ENCODE results near the gene AGBL1. TPM values are rescaled to one million over a fixed set of nuclear protein-coding genes. Genes with fewer than 3 reads are reported as not detected.

Gene AGBL1
- total and polyA plus RNA-seq, 2 donors (not counting 1 experiment from before 2014, with no cell fraction given), result not detected

DNA sequence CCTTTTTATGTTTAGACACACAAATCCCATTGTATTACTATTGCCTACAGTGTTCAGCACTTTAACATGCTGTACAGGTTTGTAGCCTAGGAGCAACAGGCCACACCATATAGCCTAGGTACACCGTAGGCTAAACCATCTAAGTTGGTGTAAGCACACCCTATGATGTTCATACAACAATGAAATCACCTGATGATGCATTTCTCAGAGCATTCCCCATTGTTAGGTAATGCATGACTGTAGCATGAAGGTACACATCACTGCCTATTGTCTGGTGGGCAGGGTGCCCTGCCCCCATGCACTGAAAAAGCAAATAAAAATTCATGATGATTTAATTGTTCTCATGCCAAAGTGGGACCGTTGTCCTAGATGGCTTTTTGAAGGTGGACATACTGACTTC lies 183.6 kb downstream of the AGBL1 start:
- ChIA-PET POLR2A (no interaction called here), CTCF (no interaction called here)
- H3K27ac ChIP-seq (ENCODE audit: low read length in 2 of 2), result no peak overlapping the region
- ATAC-seq (ENCODE audit: low read depth), result no peak
- no peak overlapping the region for H2AFZ ChIP-seq (ENCODE audit: insufficient read depth, low read depth, low read length, poor library complexity, severe bottlenecking)
- Mint-ChIP-seq H3K9me3 (ENCODE audit: insufficient read depth) (no peaks in the 10 kb centered on the region), H3K4me1 (no peaks in the 10 kb centered on the region), H3K27ac (no peak overlapping the region), H3K27me3 (no peaks in the 10 kb centered on the region), H3K4me3 (no peak overlapping the region)
- DNase-seq, result no peak
- no peak overlapping the region for H3K9ac ChIP-seq (ENCODE audit: low read length)
- H3K79me2 ChIP-seq (ENCODE audit: control insufficient read depth, insufficient read depth, low read length), result no peaks in the 10 kb centered on the region
- H3K4me3 ChIP-seq (ENCODE audit: control extremely low read depth in 1 of 5, extremely low read depth in 1 of 5, insufficient read depth in 1 of 5, low read depth in 2 of 5, low read length in 4 of 5), result no peak overlapping the region
- H3K4me1 ChIP-seq (ENCODE audit: control insufficient read depth in 2 of 2, insufficient read depth in 2 of 2, low read length in 2 of 2), result no peaks in the 10 kb centered on the region
- WGBS (ENCODE audit: insufficient coverage), result 75% methylated on average over 1 of the region's 2 CpGs
- intact Hi-C loops (cut with micrococcal nuclease), result no loop called here
- no peak for TF ChIP-seq EZH2 (IDR thresholded peaks at IDR 0.05; ENCODE audit: borderline replicate concordance, insufficient read depth, low read depth, low read length, poor library complexity, severe bottlenecking)
- TF ChIP-seq, protein P1, sequence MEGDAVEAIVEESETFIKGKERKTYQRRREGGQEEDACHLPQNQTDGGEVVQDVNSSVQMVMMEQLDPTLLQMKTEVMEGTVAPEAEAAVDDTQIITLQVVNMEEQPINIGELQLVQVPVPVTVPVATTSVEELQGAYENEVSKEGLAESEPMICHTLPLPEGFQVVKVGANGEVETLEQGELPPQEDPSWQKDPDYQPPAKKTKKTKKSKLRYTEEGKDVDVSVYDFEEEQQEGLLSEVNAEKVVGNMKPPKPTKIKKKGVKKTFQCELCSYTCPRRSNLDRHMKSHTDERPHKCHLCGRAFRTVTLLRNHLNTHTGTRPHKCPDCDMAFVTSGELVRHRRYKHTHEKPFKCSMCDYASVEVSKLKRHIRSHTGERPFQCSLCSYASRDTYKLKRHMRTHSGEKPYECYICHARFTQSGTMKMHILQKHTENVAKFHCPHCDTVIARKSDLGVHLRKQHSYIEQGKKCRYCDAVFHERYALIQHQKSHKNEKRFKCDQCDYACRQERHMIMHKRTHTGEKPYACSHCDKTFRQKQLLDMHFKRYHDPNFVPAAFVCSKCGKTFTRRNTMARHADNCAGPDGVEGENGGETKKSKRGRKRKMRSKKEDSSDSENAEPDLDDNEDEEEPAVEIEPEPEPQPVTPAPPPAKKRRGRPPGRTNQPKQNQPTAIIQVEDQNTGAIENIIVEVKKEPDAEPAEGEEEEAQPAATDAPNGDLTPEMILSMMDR (IDR thresholded peaks at IDR 0.05), result no peak
- no peaks in the 10 kb centered on the region for H3K36me3 ChIP-seq (replicated peaks in 1 of 2; ENCODE audit: control extremely low read depth in 1 of 2, control insufficient read depth in 1 of 2, extremely low read depth in 1 of 2, insufficient read depth in 2 of 2, low read length in 1 of 2)
- no peak overlapping the region for H3K4me2 ChIP-seq (replicated peaks; ENCODE audit: low read depth, low read length, poor library complexity, severe bottlenecking)
- H4K20me1 ChIP-seq (ENCODE audit: control insufficient read depth, insufficient read depth, low read length, poor library complexity, severe bottlenecking), result no peaks in the 10 kb centered on the region
- no peaks in the 10 kb centered on the region for H3K27me3 ChIP-seq (replicated peaks in 1 of 4; ENCODE audit: control extremely low read depth in 1 of 4, control insufficient read depth in 3 of 4, insufficient read depth in 4 of 4, low read length in 3 of 4)
- peaks cover 0 to 3% (median 0%) of the 10 kb centered on the region in 3 donors for H3K9me3 ChIP-seq (ENCODE audit: control extremely low read depth in 1 of 3, control insufficient read depth in 2 of 3, insufficient read depth in 1 of 3, low read length in 2 of 3)

DNA sequence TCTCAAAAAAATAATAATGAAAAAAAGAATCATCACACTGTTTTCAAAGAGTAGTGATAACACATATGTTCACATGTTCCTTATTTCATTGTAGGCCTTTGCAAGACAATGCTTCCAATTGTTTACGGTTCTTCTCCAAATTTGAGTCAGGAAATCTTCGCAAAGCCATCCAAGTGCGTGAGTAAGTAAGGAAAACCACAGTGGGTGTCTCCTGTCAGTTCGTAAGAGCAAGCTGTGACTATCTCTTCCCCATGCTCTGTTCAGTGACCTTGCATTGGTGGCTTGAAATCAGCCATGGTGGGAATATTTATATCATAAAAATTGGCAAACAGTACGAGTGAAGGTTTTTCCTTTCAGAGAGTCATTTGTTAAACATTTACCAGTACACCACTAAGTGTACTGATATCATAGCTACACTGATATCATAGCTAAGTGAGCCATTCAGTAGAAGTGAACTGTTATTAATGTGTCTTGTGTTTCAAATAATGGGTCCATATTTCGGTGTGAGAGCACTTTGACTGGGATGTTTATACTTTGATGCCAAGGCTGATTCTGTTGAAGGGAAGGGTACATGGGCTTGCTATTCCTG lies 187.3 kb downstream of the AGBL1 start:
- Histone ChIP-seq H3K4me3 (ENCODE audit: control extremely low read depth in 1 of 5, extremely low read depth in 1 of 5, insufficient read depth in 1 of 5, low read depth in 2 of 5, low read length in 4 of 5) (no peak overlapping the region), H3K4me1 (ENCODE audit: control insufficient read depth in 2 of 2, insufficient read depth in 2 of 2, low read length in 2 of 2) (no peaks in the 10 kb centered on the region), H3K79me2 (ENCODE audit: control insufficient read depth, insufficient read depth, low read length) (no peaks in the 10 kb centered on the region), H3K27me3 (replicated peaks in 1 of 4; ENCODE audit: control extremely low read depth in 1 of 4, control insufficient read depth in 3 of 4, insufficient read depth in 4 of 4, low read length in 3 of 4) (no peaks in the 10 kb centered on the region), H3K36me3 (replicated peaks in 1 of 2; ENCODE audit: control extremely low read depth in 1 of 2, control insufficient read depth in 1 of 2, extremely low read depth in 1 of 2, insufficient read depth in 2 of 2, low read length in 1 of 2) (no peaks in the 10 kb centered on the region), H2AFZ (ENCODE audit: insufficient read depth, low read depth, low read length, poor library complexity, severe bottlenecking) (no peak overlapping the region), H3K9me3 (ENCODE audit: control extremely low read depth in 1 of 3, control insufficient read depth in 2 of 3, insufficient read depth in 1 of 3, low read length in 2 of 3) (no peaks in the 10 kb centered on the region), H3K27ac (ENCODE audit: low read length in 2 of 2) (no peak overlapping the region), H4K20me1 (ENCODE audit: control insufficient read depth, insufficient read depth, low read length, poor library complexity, severe bottlenecking) (no peaks in the 10 kb centered on the region), H3K9ac (ENCODE audit: low read length) (no peak overlapping the region), H3K4me2 (replicated peaks; ENCODE audit: low read depth, low read length, poor library complexity, severe bottlenecking) (no peak overlapping the region)
- H3K27me3 Mint-ChIP-seq, result no peaks in the 10 kb centered on the region
- ATAC-seq (ENCODE audit: low read depth), result no peak
- TF ChIP-seq, protein P1 (IDR thresholded peaks at IDR 0.05), result no peak
- no peak for TF ChIP-seq EZH2 (IDR thresholded peaks at IDR 0.05; ENCODE audit: borderline replicate concordance, insufficient read depth, low read depth, low read length, poor library complexity, severe bottlenecking)
- intact Hi-C loops (cut with micrococcal nuclease), result no loop called here
- DNase-seq, result no peak
- ChIA-PET POLR2A (no interaction called here), CTCF (no interaction called here)
- no peaks in the 10 kb centered on the region for H3K4me1 Mint-ChIP-seq
- no peak overlapping the region for H3K4me3 Mint-ChIP-seq
- no peak overlapping the region for H3K27ac Mint-ChIP-seq
- H3K9me3 Mint-ChIP-seq (ENCODE audit: insufficient read depth), result no peaks in the 10 kb centered on the region
- WGBS (ENCODE audit: insufficient coverage), result 100% methylated on average over 1 of the region's 6 CpGs

Data from B cell (primary cell).